Mucosa of rectum (tissue), 2 donors: ENCODE measurements around the gene C4orf36.
"Not testable (repeated sequence)": the region's sequence is repeated elsewhere in the genome, so short reads cannot be mapped to it uniquely, and the experiment has no call there.

ENCODE experiments used
- H3K27ac ChIP-seq, 2 donors: one replicate each; pipeline ENCODE4 v1.7.0; 2013; ENCODE audit warnings: inconsistent platforms in 2 of 2, low read depth in 2 of 2, low read length in 2 of 2
- H3K27me3 ChIP-seq, 2 donors: one replicate each; pipeline ENCODE4 v1.7.0; 2013; ENCODE audit warnings: low read length in 2 of 2; ENCODE audit not compliant: control insufficient read depth in 2 of 2, insufficient read depth in 2 of 2
- H3K36me3 ChIP-seq, 2 donors: one replicate each; pipeline ENCODE4 v1.7.0; 2013; ENCODE audit warnings: low read length in 2 of 2; ENCODE audit not compliant: control insufficient read depth in 2 of 2, insufficient read depth in 2 of 2
- H3K4me1 ChIP-seq, 2 donors: one replicate each; pipeline ENCODE4 v1.7.0; 2013; ENCODE audit warnings: low read length in 2 of 2, mild to moderate bottlenecking in 1 of 2; ENCODE audit not compliant: control insufficient read depth in 2 of 2, insufficient read depth in 2 of 2
- H3K4me3 ChIP-seq, 2 donors: one replicate each; pipeline ENCODE4 v1.7.0; 2013; ENCODE audit warnings: low read length in 2 of 2
- H3K9ac ChIP-seq, 2 donors: one replicate each; pipeline ENCODE4 v1.7.0; 2013; ENCODE audit warnings: low read length in 2 of 2, low read depth in 1 of 2, mild to moderate bottlenecking in 1 of 2
- H3K9me3 ChIP-seq, 2 donors: one replicate each; pipeline ENCODE4 v1.7.0; 2013; ENCODE audit warnings: low read length in 2 of 2; ENCODE audit not compliant: control insufficient read depth in 2 of 2
- donor health status: healthy.
- donor health status: Normal muscosa, but diverticular disease.

C4orf36 gene

DNA sequence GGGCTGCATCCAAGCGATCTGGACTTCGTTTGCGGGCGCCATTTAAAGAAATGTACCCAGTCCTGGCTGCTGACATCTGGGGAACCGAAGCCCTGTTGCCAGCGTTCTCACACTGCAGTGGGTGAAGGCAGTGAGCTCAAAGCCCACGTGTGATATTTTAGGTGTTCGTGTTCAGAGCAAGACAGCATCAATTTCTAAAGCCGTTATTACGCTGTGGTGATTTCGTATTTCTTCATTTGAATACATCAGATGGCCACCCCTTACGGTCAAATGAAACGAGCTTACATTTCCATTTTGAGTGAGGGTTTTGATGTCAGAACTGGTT is 376 bp upstream of the C4orf36 start:
- Histone ChIP-seq H3K9ac (peak overlapping the region; percentile 41 to 60), H3K9me3 (no peaks in the 10 kb centered on the region), H3K27me3 (no peaks in the 10 kb centered on the region), H3K4me1 (peaks cover 7 to 9% of the 10 kb centered on the region in 2 donors), H3K4me3 (peak overlapping the region; percentile 77 to 79), H3K36me3 (no peaks in the 10 kb centered on the region), H3K27ac (no peak overlapping the region)

DNA sequence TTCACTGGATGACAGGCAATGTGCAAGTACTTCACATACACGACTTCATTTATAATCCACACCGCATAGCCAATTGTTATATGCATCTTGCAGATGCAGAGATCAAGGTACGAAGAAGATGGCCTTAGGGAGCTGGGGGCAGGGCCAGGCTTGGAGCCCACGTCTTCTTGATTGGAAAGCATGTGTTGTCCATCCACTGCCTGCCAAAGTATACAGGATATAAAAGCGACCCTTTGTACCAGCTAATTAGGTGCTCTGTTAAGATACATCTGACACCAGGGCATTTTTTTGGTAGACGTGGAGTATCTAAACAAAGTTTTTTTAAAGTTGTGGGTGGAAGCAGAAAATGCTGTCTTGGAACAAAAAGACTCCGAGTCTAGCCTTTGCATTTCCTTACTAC is 1.4 kb downstream of the C4orf36 start:
- Histone ChIP-seq H3K9me3 (no peaks in the 10 kb centered on the region), H3K9ac (no peak overlapping the region), H3K4me1 (peaks cover 7 to 9% of the 10 kb centered on the region in 2 donors), H3K27ac (no peak overlapping the region), H3K4me3 (no peak overlapping the region), H3K36me3 (no peaks in the 10 kb centered on the region), H3K27me3 (no peaks in the 10 kb centered on the region)

DNA sequence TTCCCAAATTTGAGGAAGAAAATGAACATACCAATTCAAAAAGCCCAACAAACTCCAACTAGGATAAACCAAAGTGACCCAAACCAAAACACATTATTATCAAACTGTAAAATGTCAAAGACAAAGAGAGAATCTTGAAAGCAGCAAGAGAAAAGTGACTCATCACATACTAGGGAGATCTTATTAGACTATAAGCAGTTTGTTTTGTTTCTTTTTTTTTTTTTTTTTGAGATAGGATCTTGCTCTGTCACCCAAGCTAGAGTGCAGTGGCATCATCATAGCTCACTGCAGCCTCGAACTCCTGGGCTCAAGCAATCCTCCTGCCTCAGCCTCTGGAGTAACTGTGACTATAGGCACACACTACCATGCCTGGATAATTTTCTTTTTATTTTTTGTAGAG is 12.6 kb downstream of the C4orf36 start:
- Histone ChIP-seq H3K9ac (no peak overlapping the region), H3K27ac (no peak overlapping the region), H3K4me1 (no peaks in the 10 kb centered on the region), H3K36me3 (no peaks in the 10 kb centered on the region), H3K9me3 (no peaks in the 10 kb centered on the region), H3K4me3 (no peak overlapping the region), H3K27me3 (no peaks in the 10 kb centered on the region)

DNA sequence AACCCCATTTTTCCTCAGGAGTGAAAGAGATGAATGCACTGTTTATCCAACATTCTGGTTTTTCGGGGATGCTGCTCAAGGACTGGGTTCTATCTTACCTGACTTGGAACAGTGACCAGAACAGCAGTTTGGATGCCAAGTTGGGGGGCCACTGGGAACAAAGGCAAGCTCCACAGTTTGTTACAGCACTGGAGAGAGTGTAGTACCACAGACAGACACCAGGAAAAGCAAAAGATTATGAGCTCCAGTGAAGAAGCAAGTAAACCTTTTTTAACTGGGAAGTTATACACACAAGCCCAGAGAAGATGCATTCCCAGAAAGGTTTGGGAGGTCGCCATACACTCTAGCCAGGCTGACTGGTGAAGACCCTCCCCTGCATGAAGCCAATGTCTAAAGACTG is 13.6 kb downstream of the C4orf36 start:
- Histone ChIP-seq H3K36me3 (no peaks in the 10 kb centered on the region), H3K4me1 (no peaks in the 10 kb centered on the region), H3K9ac (no peak overlapping the region), H3K27me3 (no peaks in the 10 kb centered on the region), H3K9me3 (no peaks in the 10 kb centered on the region), H3K27ac (no peak overlapping the region), H3K4me3 (no peak overlapping the region)

DNA sequence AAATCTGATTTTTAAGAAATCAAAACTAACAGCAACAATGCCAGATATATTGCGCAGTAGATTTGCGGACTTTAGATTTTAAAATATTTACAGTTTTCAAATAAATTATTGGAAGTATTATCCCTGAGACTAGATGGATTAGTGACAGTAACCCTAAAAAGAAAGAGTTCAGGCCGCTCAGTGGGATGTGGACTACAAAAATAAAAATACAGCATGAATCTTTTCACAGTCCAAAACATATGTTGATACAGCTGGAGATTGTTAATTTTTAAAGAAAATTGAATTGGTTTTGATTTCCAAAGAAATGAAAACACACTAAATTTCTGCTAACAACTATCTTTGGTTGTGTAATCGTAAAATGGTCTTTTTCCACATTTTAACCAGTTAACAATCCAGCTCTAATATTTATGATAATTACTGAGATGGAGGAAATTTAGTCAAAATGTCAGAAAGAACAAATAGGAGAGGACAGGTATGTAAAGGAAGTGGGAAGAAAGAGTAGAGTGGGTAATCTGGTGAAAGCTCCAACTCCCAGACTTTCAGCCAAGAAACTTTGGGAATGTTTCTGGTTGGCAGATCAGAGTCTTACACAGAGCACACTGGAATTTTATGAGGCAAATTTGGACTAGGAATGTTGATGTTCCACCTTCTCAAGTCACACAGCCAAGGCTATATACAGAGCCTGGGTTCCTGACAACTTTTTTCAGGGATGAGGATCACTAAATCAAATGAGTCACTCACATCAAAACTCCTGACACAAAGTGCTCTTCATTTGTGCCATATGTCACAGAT is 15.1 kb downstream of the C4orf36 start:
- Histone ChIP-seq H3K4me1 (no peaks in the 10 kb centered on the region), H3K36me3 (no peaks in the 10 kb centered on the region), H3K27ac (no peak overlapping the region), H3K4me3 (no peak overlapping the region), H3K9me3 (no peaks in the 10 kb centered on the region), H3K9ac (no peak overlapping the region), H3K27me3 (no peaks in the 10 kb centered on the region)

DNA sequence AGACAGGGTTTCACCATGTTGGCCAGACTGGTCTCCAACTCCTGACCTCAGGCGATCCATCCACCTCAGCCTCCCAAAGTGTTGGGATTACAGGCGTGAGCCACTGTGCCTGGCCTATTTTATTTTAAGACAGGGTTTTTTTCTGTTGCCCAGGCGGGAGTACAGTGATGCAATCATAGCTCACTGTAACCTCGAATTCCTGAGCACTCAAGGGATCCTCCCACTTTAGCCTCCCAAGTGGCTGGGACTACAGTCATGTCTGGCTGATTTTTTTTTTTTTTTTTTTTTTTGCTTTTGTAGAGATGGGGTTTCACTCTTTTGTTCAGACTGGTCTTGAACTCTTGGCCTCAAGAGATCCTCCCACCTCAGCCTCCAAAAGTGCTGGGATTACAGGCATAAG is 16.8 kb downstream of the C4orf36 start:
- H3K27me3 ChIP-seq = not testable (repeated sequence)

DNA sequence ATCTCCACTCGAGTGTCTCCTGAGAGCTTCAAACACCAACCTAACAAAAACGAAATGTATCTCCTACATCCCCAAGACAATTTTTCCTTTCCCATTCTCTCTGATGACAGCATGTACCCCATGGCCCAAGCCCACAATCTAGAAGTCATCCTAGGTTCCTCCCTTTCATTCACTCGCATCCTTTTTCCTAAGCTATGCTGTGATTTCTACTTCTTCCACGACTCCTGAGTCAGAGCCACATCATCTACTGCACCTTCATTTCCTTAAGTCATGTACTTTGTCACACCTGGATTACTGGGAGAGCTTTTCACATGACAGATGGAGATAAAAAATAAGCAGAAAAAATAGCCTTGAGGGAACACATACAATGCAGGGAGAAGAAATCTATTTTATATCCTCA is 20.1 kb downstream of the C4orf36 start:
- Histone ChIP-seq H3K27me3 (no peaks in the 10 kb centered on the region), H3K27ac (no peak overlapping the region), H3K9me3 (no peaks in the 10 kb centered on the region), H3K9ac (no peak overlapping the region), H3K4me1 (no peaks in the 10 kb centered on the region), H3K36me3 (no peaks in the 10 kb centered on the region), H3K4me3 (no peak overlapping the region)

More for the DNA sequence above, 16.8 kb downstream of the C4orf36 start:
- H3K4me1 ChIP-seq, H3K9me3 ChIP-seq, H3K36me3 ChIP-seq, H3K27ac ChIP-seq, H3K4me3 ChIP-seq, H3K9ac ChIP-seq: not testable (repeated sequence)

DNA sequence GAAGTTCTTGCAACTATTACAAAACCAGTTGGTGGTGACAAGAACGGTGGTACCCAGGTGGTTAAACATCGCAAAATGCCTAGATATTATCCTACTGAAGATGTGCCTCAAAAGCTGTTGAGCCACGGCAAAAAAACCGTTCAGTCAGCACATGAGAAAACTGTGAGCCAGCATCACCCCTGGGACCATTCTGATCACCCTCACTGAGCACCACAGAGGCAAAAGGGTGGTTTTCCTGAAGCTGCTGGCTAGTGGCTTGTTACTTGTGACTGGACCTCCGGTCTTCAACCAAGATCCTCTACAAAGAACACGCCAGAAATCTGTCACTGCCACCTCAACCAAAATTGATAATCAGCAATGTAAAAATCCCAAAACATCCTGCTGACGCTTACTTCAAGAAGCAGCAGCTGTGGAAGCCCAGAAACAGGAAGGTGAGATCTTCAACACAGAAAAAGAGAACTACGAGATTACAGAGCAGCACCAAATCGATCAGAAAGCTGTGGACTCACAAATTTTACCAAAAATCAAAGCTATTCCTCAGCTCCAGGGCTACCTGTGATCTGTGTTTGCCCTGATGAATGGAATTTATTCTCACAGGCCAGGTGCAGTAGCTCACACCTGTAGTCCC is 21.7 kb downstream of the C4orf36 start:
- H3K4me3 ChIP-seq = no peak overlapping the region
- H3K9ac ChIP-seq = no peak overlapping the region
- H3K27me3 ChIP-seq = no peaks in the 10 kb centered on the region
- H3K27ac ChIP-seq = no peak overlapping the region
- H3K36me3 ChIP-seq = no peaks in the 10 kb centered on the region
- H3K9me3 ChIP-seq = no peaks in the 10 kb centered on the region
- no peaks in the 10 kb centered on the region for H3K4me1 ChIP-seq

DNA sequence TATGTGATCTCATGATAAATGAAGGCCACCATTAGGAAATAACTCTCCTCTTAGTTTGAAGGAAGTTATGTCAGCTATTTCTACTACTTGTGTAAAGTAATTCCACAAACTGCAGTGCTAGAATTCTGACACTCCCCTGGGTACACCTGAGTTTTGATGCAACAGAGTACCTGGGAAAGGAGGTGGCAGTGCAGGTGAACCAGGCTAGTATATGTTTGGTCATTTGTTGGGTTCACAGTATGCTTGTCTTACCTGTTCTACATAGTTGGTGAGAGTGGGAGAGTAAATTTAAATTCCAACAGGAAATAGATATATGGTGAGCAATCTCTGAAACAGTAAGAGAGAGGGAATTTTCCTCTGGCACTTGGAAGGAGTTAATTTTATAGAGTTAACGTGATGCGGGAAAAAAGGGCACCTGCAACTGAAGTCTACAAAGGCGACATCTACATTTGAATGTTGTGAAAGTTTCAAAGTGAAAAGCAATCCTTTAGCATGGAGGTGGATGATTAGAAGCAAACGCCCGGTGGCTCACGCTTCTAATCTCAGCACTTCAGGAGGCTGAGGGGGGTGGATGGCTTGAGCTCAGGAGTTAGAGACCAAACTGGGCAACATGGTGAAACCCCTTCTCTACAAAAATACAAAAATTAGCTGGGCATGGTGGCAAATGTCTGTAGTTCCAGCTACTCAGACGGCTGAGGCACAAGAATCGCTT is 34.7 kb downstream of the C4orf36 start:
- no peak overlapping the region for H3K4me3 ChIP-seq
- H3K4me1 ChIP-seq = no peaks in the 10 kb centered on the region
- H3K27me3 ChIP-seq = no peaks in the 10 kb centered on the region
- no peaks in the 10 kb centered on the region for H3K9me3 ChIP-seq
- H3K27ac ChIP-seq = no peak overlapping the region
- H3K9ac ChIP-seq = no peak overlapping the region
- H3K36me3 ChIP-seq = no peaks in the 10 kb centered on the region

DNA sequence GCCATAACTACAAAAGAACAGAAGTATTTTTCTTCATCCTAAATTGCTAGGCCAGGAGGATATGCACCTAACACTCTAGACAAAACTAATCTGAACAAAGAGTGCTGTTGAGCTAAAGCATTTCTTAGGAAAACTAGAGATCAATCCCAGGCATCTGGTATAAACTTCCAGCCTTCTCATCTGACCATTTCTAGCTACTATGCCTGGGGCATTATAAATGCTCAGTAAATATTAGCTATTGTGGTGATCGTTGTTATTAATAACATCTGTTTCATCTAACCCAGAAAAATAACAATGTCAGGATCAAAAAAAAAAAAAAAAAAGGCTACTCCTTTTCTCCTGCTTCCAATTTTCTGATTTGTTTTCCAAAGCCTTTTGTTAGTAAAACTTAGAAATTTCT is 35.3 kb downstream of the C4orf36 start:
- H3K9ac ChIP-seq = no peak overlapping the region
- H3K36me3 ChIP-seq = no peaks in the 10 kb centered on the region
- H3K4me1 ChIP-seq = no peaks in the 10 kb centered on the region
- no peak overlapping the region for H3K27ac ChIP-seq
- H3K9me3 ChIP-seq = no peaks in the 10 kb centered on the region
- H3K27me3 ChIP-seq = no peaks in the 10 kb centered on the region
- H3K4me3 ChIP-seq = no peak overlapping the region
